GM12874 (cell line): ENCODE measurements around the gene CALU.

Source experiments
- CTCF ChIP-seq: IDR thresholded peaks from 2 replicates; pipeline ENCODE4 v1.5.1; 2011; ENCODE audit warnings: low read depth, mild to moderate bottlenecking, control low read depth, low read length, moderate library complexity; ENCODE audit not compliant: insufficient read depth

Gene CALU

DNA sequence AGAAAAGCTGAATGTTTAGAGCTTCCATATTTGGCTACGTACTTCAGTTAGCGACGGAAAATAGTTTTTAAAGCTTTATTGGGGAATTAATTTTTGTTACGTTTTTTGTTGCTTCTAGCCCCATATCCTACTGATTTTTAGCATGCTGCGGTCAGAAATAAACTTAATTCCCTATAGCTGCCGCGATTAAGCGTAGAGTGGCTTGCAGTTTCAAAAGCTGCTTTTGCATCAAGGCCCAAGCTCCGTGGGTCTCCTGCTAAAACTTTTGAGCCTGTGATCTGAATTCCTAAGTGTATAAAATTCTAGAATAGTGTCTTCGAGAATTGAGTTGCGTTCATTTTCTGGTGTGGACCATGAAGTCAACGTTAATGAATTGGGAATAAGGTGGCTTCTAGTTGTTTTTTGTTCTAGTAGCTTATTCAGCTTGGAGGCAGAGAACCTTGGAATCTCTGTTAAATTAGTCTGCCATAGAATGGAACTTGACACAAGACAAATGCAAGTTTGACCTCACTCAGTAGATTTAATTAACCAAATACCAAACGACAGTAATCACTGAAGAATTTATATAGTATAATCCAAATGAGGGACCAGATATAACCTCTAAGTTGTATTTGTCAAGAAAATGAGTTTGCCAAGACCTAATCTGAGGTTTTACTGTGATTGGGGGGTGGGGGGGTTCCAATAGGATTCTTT, 977 bp downstream of the CALU start:
- TF ChIP-seq CTCF, result no peak

- no peak for TF ChIP-seq CTCF
These were observed 1.8 kb downstream of the CALU start for GRCh38 chr7:128740996-128741395.

DNA sequence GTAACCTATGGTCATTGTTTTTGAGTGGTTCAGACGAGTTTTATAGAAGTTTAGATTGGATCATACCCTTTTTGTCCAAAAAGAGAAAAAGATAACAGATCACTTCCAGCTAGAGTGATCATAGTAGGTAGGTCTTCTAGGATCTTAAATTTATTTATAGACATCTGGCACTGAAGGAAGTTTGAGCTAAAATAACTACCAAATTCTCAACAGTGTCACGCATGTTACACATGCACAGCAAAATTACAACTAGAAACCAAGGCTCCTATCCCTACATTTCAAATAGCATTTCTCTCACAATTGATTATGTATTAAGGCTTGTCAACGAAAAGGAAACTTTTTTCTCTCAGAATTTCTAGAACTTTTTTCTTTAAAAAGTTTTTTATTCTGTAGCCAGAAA, 2.3 kb downstream of the CALU start:
- TF ChIP-seq CTCF, result no peak

DNA sequence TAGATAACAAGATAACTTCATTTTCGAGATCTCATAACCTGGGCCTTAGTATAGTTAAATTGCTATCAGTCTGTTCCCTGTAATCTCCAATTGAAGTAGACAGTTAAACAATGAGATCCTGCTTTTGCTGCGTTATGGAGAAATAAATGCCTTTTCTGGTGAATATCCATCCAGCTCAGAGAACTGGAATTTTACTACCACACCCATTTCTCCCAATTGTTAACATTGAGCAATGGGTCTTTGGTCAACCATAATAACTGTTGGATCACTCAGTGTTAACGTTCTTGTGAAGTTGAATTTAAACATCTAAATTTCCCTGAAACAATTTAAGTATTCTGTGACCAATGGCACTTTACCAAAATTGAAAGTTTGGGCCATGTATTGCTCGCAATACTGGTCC, 3.0 kb downstream of the CALU start:
- no peak for TF ChIP-seq CTCF

GRCh38 chr7:128743112-128743772, 4.1 kb downstream of the CALU start:
- no peak for TF ChIP-seq CTCF

DNA sequence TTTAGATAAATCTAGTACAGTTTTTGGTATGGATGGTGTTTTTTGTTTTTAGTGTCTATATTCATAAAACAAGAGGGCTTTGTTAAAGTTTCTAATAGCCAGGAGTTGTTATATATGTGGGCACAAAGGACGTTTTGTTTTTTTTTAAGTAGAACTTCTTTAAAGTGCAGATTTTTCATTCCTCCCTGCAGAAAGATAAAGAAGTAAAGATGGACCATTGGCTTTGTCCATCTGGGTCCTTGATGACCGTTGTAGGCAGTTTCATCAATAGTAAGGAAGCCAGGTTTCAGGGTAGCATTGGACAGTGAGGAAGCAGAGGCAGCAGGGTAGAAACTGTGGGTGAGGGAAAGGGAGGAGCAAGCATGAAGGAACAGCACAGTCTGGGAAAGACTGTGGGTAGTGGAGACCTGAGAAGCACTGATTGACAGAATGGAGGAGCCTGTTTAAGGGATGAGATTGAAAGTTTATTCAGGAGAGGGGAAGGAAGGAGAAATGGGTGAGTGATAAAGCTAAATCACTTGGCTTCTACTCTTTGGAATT, 5.3 kb downstream of the CALU start:
- no peak for TF ChIP-seq CTCF

DNA sequence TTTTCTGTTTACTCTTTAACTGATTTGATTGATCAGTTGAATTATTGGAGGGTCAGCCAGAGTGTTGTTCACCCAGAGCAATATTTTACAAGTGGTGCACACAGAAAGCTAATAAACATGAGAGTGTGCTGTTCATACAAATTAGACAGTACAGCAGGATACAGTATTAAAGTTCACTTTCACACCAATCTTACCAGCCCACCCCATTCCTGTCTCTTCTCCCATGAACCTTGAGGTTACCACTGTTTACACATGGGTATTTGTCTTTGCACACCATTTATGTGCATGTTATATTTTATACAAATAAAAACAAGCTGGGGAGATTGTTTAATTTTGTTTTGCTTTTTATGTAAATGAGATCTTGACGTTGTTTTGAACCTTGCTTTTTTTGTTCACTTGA, 6.5 kb downstream of the CALU start:
- TF ChIP-seq CTCF, result no peak
